HCT116 (cell line): ENCODE results near the gene HOMER3. TPM values are rescaled to one million over a fixed set of nuclear protein-coding genes. Genes with fewer than 3 reads are reported as not detected.

Source experiments
- ATAC-seq: fragments of 200-7000 bp; cut with Tn5 transposase; 2 replicates; pipeline ENCODE4 v1.9.1; 2020; ENCODE audit warnings: mild to moderate bottlenecking, moderate library complexity
- BruUV-seq: library from RNA; stranded (reverse); fragments of 400-500 nt; replicated peaks from 2 replicates; lab custom pipeline; 2021; lab: Mats Ljungman, UMichigan
- CTCF ChIA-PET: fragments of 300-600 bp; sonication (Branson Sonifier 250); formaldehyde crosslinking; loops from one replicate; lab custom pipeline; 2021; ENCODE audit warnings: antibody characterized with exemption; lab: Charles Lee
- POLR2A ChIA-PET: fragments of 300-600, 350-600 bp; sonication (Branson Sonifier 250); formaldehyde crosslinking; loops from one replicate; lab custom pipeline; 2021; ENCODE audit warnings: antibody characterized with exemption; lab: Charles Lee
- RAD21 ChIA-PET, 2 experiments: fragments of 300-600 bp; sonication (Branson Sonifier 250); formaldehyde crosslinking; loops; one replicate each; lab custom pipeline; 2023; ENCODE audit warnings: low total read pairs in 2 of 2; ENCODE audit not compliant: uncharacterized antibody in 2 of 2, unreplicated experiment in 2 of 2, low non-redundant PET in 1 of 2; lab: Charles Lee
- DNase-seq: peaks from one replicate; pipeline ENCODE4 v3.0.0-alpha.2; 2010; ENCODE audit warnings: low read depth, low spot score
- H2AFZ ChIP-seq: fragments of 200-600 bp; shearing (Covaris generic), sonication (generic); 2 replicates; pipeline ENCODE4 v1.6.1; 2017; ENCODE audit warnings: low read depth, mixed run types, mixed read lengths, antibody characterized with exemption, low read length; ENCODE audit not compliant: poor library complexity, severe bottlenecking
- H3K27ac ChIP-seq: 2 replicates; pipeline ENCODE4 v1.5.1; 2012; ENCODE audit warnings: low read depth, low read length
- H3K27me3 ChIP-seq: fragments of 200-600 bp; sonication (generic); 2 replicates; pipeline ENCODE4 v1.6.1; 2016; ENCODE audit warnings: mixed run types, low read length, mixed read lengths; ENCODE audit not compliant: insufficient read depth
- H3K36me3 ChIP-seq, 2 experiments: fragments of 200-500 bp in 1 of 2; fragments of 200-600 bp in 1 of 2; sonication (Bioruptor generic) in 1 of 2; sonication (generic) in 1 of 2; 2 replicates each; pipeline versions ENCODE4 v1.5.1 to v1.6.1; 2014 to 2016; ENCODE audit warnings: low read length in 2 of 2, inconsistent platforms in 1 of 2, mixed read lengths in 1 of 2, mixed run types in 1 of 2; ENCODE audit not compliant: insufficient read depth in 2 of 2, control insufficient read depth in 1 of 2
- H3K4me1 ChIP-seq, 2 experiments: fragments of 200-600 bp in 1 of 2; sonication (generic) in 1 of 2; 2 replicates each; pipeline versions ENCODE4 v1.5.1 to v1.6.1; 2012 to 2017; ENCODE audit warnings: low read length in 2 of 2, inconsistent platforms in 1 of 2, mild to moderate bottlenecking in 1 of 2, mixed read lengths in 1 of 2, mixed run types in 1 of 2, moderate library complexity in 1 of 2; ENCODE audit not compliant: insufficient read depth in 2 of 2, control insufficient read depth in 1 of 2
- H3K4me2 ChIP-seq: fragments of 200-600 bp; sonication (generic); 2 replicates; pipeline ENCODE4 v1.6.1; 2017; ENCODE audit warnings: mixed run types, low read length, mixed read lengths
- H3K4me3 ChIP-seq, 2 experiments: fragments of 200-600 bp in 1 of 2; sonication (generic) in 1 of 2; replicated peaks in 1 of 2; 2 replicates each; pipeline ENCODE4 v1.5.1; 2011 to 2016; ENCODE audit warnings: low read length in 2 of 2, control low read depth in 1 of 2, low read depth in 1 of 2, mild to moderate bottlenecking in 1 of 2, mixed read lengths in 1 of 2, mixed run types in 1 of 2
- H3K79me2 ChIP-seq: fragments of 200-600 bp; sonication (generic); 2 replicates; pipeline ENCODE4 v1.6.1; 2017; ENCODE audit warnings: mild to moderate bottlenecking, mixed run types, low read length, moderate library complexity, mixed read lengths; ENCODE audit not compliant: insufficient read depth
- H3K9ac ChIP-seq: fragments of 200-600 bp; sonication (generic); 2 replicates; pipeline ENCODE4 v1.6.1; 2016; ENCODE audit warnings: low read length, mixed read lengths
- H3K9me2 ChIP-seq: fragments of 200-600 bp; sonication (generic), shearing (Covaris generic); 2 replicates; pipeline ENCODE4 v1.6.1; 2017; ENCODE audit warnings: mixed run types, mild to moderate bottlenecking, moderate library complexity; ENCODE audit not compliant: insufficient read depth
- H3K9me3 ChIP-seq, 2 experiments: fragments of 200-500 bp in 1 of 2; fragments of 200-600 bp in 1 of 2; sonication (Bioruptor generic) in 1 of 2; sonication (generic) in 1 of 2; 2 replicates each; pipeline ENCODE4 v1.6.1; 2014 to 2017; ENCODE audit warnings: low read length in 2 of 2, mixed read lengths in 2 of 2, inconsistent platforms in 1 of 2, low read depth in 1 of 2, mild to moderate bottlenecking in 1 of 2, mixed run types in 1 of 2, moderate library complexity in 1 of 2; ENCODE audit not compliant: control insufficient read depth in 1 of 2, insufficient read depth in 1 of 2
- H4K20me1 ChIP-seq: fragments of 200-600 bp; sonication (generic), shearing (Covaris generic); 2 replicates; pipeline ENCODE4 v1.6.1; 2017; ENCODE audit warnings: mixed run types, mild to moderate bottlenecking, moderate library complexity; ENCODE audit not compliant: insufficient read depth
- CBX3 ChIP-seq: IDR thresholded peaks from 2 replicates; pipeline ENCODE4 v1.6.1; 2012; ENCODE audit warnings: low read depth
- EGR1 ChIP-seq: IDR thresholded peaks from 2 replicates; pipeline ENCODE4 v1.6.1; 2012; ENCODE audit warnings: low read depth
- EZH2phosphoT487 ChIP-seq: fragments of 200-600 bp; IDR thresholded peaks from 2 replicates; pipeline ENCODE4 v1.6.1; 2018; ENCODE audit warnings: antibody characterized with exemption, borderline replicate concordance
- JUND ChIP-seq: IDR thresholded peaks from 2 replicates; pipeline ENCODE4 v1.6.1; 2012
- RAD21 ChIP-seq: IDR thresholded peaks from 2 replicates; pipeline ENCODE4 v1.6.1; 2012; ENCODE audit warnings: low read depth, mild to moderate bottlenecking
- SIN3A ChIP-seq: IDR thresholded peaks from 2 replicates; pipeline ENCODE4 v1.6.1; 2012; ENCODE audit warnings: low read depth
- SP1 ChIP-seq: IDR thresholded peaks from 2 replicates; pipeline ENCODE4 v1.6.1; 2012; ENCODE audit warnings: low read depth
- SRF ChIP-seq: IDR thresholded peaks from 2 replicates; pipeline ENCODE4 v1.6.1; 2012; ENCODE audit warnings: low read depth
- TCF7L2 ChIP-seq: IDR thresholded peaks from 2 replicates; pipeline ENCODE4 v1.7.0; 2011; ENCODE audit warnings: borderline replicate concordance, inconsistent platforms; ENCODE audit not compliant: insufficient read depth, insufficient read length; ENCODE audit errors: extremely low read depth
- YY1 ChIP-seq: IDR thresholded peaks from 2 replicates; pipeline ENCODE4 v1.6.1; 2011; ENCODE audit warnings: low read length, low read depth, moderate library complexity, mild to moderate bottlenecking; ENCODE audit not compliant: insufficient replicate concordance; ENCODE audit errors: extremely low read depth
- ZFX ChIP-seq: fragments of 450-650 bp; IDR thresholded peaks from 2 replicates; pipeline ENCODE4 v1.6.1; 2017
- intact Hi-C: fragments of 100-400 bp; cut with micrococcal nuclease; formaldehyde crosslinking; loops from 2 replicates; pipeline ENCODE4 v1.10.0; 2022
- total RNA-seq: library from RNA; stranded (reverse); gene quantifications from one replicate; pipeline ENCODE4 v1.2.1, GENCODE V29; 2021; ENCODE audit not compliant: unreplicated experiment
- TF ChIP-seq, protein P1 (sequence below), 3 experiments: fragments of 200-600 bp in 1 of 3; sonication (generic) in 1 of 3; IDR thresholded peaks in 2 of 3; conservative IDR thresholded peaks in 1 of 3; 2 replicates each; pipeline ENCODE4 v1.5.1; 2012 to 2017; ENCODE audit warnings: low read depth in 2 of 3, low read length in 2 of 3, antibody characterized with exemption in 1 of 3, borderline replicate concordance in 1 of 3, control low read depth in 1 of 3, mild to moderate bottlenecking in 1 of 3, mixed read lengths in 1 of 3, mixed run types in 1 of 3, moderate library complexity in 1 of 3; ENCODE audit not compliant: insufficient read depth in 1 of 3
- TF ChIP-seq, protein P2 (sequence below): IDR thresholded peaks from 2 replicates; pipeline ENCODE4 v1.6.1; 2012

HOMER3 gene
- total RNA-seq, 1 experiment from 2014 or later: 45.2 TPM

DNA sequence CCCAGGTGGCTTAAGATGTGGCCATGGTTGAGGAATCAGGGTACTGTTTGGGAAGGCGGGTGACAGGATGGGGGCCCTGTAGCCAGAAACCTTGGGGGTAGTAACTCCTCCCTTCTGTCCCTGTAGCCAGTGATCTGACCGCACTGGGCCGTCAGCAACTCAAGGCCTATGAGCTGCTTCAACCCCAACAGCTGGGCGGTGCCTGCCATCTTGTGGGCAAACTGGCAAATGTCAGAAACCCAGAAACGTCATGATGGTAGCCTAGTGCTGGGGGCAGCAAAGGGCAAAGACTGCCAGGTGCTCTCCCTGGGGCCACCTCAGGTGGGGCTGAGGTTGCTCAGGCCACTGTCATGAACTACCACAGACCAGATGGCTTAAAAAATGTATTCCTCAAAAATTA lies 25.4 kb downstream of the HOMER3 start:
- Histone ChIP-seq H3K4me3 (no peak overlapping the region), H3K4me2 (no peak overlapping the region), H3K27me3 (no peaks in the 10 kb centered on the region), H3K36me3 (peaks cover 0 to 4% of the 10 kb centered on the region in 2 experiments; a peak in 2 of 4 replicates), H3K9ac (no peak overlapping the region), H3K9me3 (no peaks in the 10 kb centered on the region), H3K9me2 (no peaks in the 10 kb centered on the region), H2AFZ (no peak overlapping the region), H3K4me1 (peaks cover 15 to 16% of the 10 kb centered on the region in 2 experiments), H3K79me2 (peaks cover 74% of the 10 kb centered on the region), H4K20me1 (no peaks in the 10 kb centered on the region), H3K27ac (no peak overlapping the region)
- ChIA-PET POLR2A (interaction anchor here (1.9 kb wide), 1 partner anchor 71 kb away, joined by 5 read pairs; no protein-coding TSS in a partner anchor), RAD21 (interaction anchor here in 1 of 2 experiments (0.8 kb wide), 1 partner anchor 71 kb away, joined by 3 read pairs; no protein-coding TSS in a partner anchor), CTCF (interaction anchor here (1.0 to 5.1 kb wide), 2 partner anchors 71 to 498 kb away, joined by 3 to 33 read pairs; no protein-coding TSS in a partner anchor)
- BruUV-seq: no TSS peak
- intact Hi-C loops: loop anchor here (5.0 kb wide), 1 partner anchor 463 kb away; no protein-coding TSS in a partner anchor
- TF ChIP-seq, protein P1, sequence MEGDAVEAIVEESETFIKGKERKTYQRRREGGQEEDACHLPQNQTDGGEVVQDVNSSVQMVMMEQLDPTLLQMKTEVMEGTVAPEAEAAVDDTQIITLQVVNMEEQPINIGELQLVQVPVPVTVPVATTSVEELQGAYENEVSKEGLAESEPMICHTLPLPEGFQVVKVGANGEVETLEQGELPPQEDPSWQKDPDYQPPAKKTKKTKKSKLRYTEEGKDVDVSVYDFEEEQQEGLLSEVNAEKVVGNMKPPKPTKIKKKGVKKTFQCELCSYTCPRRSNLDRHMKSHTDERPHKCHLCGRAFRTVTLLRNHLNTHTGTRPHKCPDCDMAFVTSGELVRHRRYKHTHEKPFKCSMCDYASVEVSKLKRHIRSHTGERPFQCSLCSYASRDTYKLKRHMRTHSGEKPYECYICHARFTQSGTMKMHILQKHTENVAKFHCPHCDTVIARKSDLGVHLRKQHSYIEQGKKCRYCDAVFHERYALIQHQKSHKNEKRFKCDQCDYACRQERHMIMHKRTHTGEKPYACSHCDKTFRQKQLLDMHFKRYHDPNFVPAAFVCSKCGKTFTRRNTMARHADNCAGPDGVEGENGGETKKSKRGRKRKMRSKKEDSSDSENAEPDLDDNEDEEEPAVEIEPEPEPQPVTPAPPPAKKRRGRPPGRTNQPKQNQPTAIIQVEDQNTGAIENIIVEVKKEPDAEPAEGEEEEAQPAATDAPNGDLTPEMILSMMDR (IDR thresholded peaks at IDR 0.05 in 2 of 3, conservative IDR thresholded peaks at IDR 0.05 in 1 of 3; ENCODE audit: borderline replicate concordance in 1 of 3, insufficient read depth in 1 of 3, low read depth in 2 of 3, low read length in 2 of 3): peak; percentile 55 to 65 (median 61); a peak in 5 of 6 replicates
- no peak for TF ChIP-seq SP1
- no peak for TF ChIP-seq SIN3A
- TF ChIP-seq JUND: no peak
- TF ChIP-seq EGR1: no peak
- no peak for TF ChIP-seq CBX3
- peak; percentile 71 for TF ChIP-seq RAD21
- TF ChIP-seq YY1: no peak
- peak; percentile 22 for ATAC-seq
- DNase-seq: peak; percentile 50

DNA sequence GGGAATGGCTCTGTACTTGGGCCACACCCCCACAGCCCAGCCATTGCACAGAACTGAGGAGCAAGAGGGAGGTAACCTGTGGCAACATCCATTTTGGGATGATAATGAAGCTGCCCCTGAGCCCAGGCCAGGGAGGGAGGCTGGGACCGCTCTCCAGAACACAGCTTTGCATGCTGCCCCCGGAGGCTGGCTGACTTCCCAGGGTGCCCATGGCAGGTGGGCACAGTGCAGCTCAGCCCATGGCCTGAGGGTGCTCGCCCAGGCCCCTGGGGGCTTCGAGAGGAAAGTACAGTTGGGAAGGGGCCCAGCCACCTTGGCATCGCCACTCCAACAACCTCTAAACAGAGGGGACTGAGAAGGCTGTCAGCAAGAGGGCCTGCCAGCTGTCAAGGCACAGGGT lies 27.6 kb downstream of the HOMER3 start:
- no peak overlapping the region for H3K9ac ChIP-seq
- H3K4me1 ChIP-seq: peaks cover 11% of the 10 kb centered on the region in 2 experiments
- no peak overlapping the region for H3K4me2 ChIP-seq
- peaks cover 56% of the 10 kb centered on the region for H3K79me2 ChIP-seq
- CTCF ChIA-PET: no interaction called here
- no TSS peak for BruUV-seq
- no peak overlapping the region for H2AFZ ChIP-seq
- H3K4me3 ChIP-seq: no peak overlapping the region
- no peaks in the 10 kb centered on the region for H3K9me3 ChIP-seq
- intact Hi-C loops: no loop called here
- no peaks in the 10 kb centered on the region for H4K20me1 ChIP-seq
- DNase-seq (no peak), ATAC-seq (no peak)
- no peaks in the 10 kb centered on the region for H3K9me2 ChIP-seq
- RAD21 ChIA-PET: no interaction called here
- H3K36me3 ChIP-seq: peaks cover 0 to 4% of the 10 kb centered on the region in 2 experiments; a peak in 2 of 4 replicates
- POLR2A ChIA-PET: no interaction called here
- H3K27ac ChIP-seq: no peak overlapping the region
- no peaks in the 10 kb centered on the region for H3K27me3 ChIP-seq
- TF ChIP-seq, protein P1 (IDR thresholded peaks at IDR 0.05 in 2 of 3, conservative IDR thresholded peaks at IDR 0.05 in 1 of 3; ENCODE audit: borderline replicate concordance in 1 of 3, insufficient read depth in 1 of 3, low read depth in 2 of 3, low read length in 2 of 3): no peak
- TF ChIP-seq, protein P2, sequence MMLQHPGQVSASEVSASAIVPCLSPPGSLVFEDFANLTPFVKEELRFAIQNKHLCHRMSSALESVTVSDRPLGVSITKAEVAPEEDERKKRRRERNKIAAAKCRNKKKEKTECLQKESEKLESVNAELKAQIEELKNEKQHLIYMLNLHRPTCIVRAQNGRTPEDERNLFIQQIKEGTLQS: no peak
- TF ChIP-seq TCF7L2 (no peak), SP1 (no peak), EZH2phosphoT487 (no peak), YY1 (no peak), SRF (no peak), ZFX (no peak)
